Activated T-helper 17 cell treated with anti-CD3 and anti-CD28 coated beads, Interleukin-2, amount 50 U/mL, for 72 hours (primary cell): ENCODE data around the gene PRKCZ. TPM values are rescaled to one million over a fixed set of nuclear protein-coding genes. Genes with fewer than 3 reads are reported as not detected.

Source experiments
- ATAC-seq: fragments of 150-1000 bp; cut with Tn5 transposase; replicated peaks from 2 replicates; pipeline ENCODE4 v1.10.0; 2021; ENCODE audit warnings: mild to moderate bottlenecking, moderate library complexity
- H3K27ac Mint-ChIP-seq: one replicate; pipeline ENCODE4 v1.8.0; 2022; ENCODE audit warnings: mixed read lengths
- H3K27me3 Mint-ChIP-seq: one replicate; pipeline ENCODE4 v1.8.0; 2022; ENCODE audit warnings: mixed read lengths
- H3K36me3 Mint-ChIP-seq: one replicate; pipeline ENCODE4 v1.8.0; 2022; ENCODE audit warnings: low read depth, mild to moderate bottlenecking, mixed read lengths
- H3K4me1 Mint-ChIP-seq: one replicate; pipeline ENCODE4 v1.8.0; 2022; ENCODE audit warnings: mixed read lengths
- H3K4me3 Mint-ChIP-seq: one replicate; pipeline ENCODE4 v1.8.0; 2022; ENCODE audit warnings: mild to moderate bottlenecking, mixed read lengths
- H3K9me3 Mint-ChIP-seq: one replicate; pipeline ENCODE4 v1.8.0; 2022; ENCODE audit warnings: mixed read lengths
- total RNA-seq, 2 donors: library from RNA; stranded (reverse); gene quantifications; one replicate each; pipeline ENCODE4 v1.2.3, GENCODE V29; 2022

The PRKCZ gene
- total RNA-seq, 2 donors from 2014 or later = 12.2 to 24.7 TPM

DNA sequence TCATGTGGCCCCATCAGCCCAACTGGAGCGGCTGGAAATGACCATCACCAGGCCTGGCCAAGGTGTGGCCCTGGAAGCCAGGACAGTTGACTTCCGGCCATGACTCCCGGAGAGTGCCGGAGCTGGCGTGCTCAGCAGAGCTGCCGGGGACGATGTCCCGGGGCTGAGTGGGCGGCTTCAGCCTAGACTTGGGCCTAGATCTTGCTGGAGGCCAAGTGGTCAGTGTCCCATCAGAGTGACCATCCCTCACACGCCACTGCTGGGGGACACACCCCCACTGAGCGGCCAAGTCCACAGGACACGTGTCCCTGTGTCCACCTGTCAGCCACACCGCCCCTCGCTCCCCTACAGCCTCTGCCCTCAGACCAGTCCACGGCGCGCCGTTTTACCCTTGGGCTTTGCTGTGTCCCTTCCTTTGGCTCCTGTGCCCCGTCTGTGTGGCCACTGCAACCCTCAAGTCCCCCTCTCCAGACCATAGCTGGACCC lies 140.3 kb downstream of the PRKCZ start:
- Mint-ChIP-seq H3K4me1 (no peaks in the 10 kb centered on the region), H3K27ac (no peak overlapping the region), H3K36me3 (peaks cover 6% of the 10 kb centered on the region), H3K9me3 (no peaks in the 10 kb centered on the region), H3K27me3 (no peaks in the 10 kb centered on the region), H3K4me3 (peak overlapping the region; percentile 73)
- ATAC-seq = no peak

DNA sequence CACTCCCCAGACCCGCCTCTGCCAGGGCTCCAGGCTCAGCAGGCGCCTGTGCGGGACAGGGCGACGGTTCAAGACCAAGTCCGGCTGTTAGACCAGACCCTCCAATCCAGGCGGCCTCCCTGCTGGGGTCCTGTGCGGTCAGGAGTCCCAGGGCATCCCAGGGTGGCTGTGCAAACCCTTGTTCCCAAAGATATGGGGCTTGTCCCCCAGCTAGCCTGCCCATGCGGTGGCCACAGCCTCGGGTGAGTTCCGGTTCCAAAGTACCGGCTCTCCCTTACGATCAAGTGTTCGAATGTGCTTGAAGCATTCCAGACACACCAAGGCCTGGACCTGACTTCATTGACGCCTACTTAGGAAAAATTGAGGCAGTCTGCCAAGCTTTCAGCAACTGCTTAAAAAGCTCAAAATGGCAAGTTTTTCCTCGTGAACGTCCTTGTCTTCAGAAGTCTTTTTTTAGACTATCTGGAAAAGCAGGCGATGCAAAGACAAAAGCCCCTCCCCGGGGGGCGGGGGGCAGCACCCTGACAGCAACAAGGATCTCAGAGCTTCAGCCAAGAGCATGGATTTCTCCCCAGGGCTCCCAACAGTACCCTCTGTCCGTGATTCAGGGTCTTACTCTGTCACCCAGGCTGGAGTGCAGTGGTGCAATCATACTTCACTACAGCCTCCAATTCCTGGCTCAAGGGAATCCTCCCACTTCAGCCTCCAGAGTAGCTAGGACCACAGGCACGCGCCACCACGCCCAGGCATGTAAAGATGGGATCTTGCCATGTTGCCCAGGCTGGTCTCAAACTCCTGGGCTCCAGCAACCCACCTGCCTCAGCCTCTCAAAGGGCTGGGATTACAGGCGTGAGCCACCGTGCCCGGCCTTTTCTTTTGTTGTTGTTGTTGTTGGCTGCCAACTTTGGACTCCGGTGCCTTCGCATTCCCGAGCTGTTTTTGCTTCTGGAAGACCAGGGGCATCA lies 142.1 kb downstream of the PRKCZ start:
- Mint-ChIP-seq H3K27me3 (no peaks in the 10 kb centered on the region), H3K36me3 (no peaks in the 10 kb centered on the region), H3K4me1 (no peaks in the 10 kb centered on the region), H3K4me3 (peak overlapping the region; percentile 73), H3K27ac (no peak overlapping the region), H3K9me3 (no peaks in the 10 kb centered on the region)
- no peak for ATAC-seq

DNA sequence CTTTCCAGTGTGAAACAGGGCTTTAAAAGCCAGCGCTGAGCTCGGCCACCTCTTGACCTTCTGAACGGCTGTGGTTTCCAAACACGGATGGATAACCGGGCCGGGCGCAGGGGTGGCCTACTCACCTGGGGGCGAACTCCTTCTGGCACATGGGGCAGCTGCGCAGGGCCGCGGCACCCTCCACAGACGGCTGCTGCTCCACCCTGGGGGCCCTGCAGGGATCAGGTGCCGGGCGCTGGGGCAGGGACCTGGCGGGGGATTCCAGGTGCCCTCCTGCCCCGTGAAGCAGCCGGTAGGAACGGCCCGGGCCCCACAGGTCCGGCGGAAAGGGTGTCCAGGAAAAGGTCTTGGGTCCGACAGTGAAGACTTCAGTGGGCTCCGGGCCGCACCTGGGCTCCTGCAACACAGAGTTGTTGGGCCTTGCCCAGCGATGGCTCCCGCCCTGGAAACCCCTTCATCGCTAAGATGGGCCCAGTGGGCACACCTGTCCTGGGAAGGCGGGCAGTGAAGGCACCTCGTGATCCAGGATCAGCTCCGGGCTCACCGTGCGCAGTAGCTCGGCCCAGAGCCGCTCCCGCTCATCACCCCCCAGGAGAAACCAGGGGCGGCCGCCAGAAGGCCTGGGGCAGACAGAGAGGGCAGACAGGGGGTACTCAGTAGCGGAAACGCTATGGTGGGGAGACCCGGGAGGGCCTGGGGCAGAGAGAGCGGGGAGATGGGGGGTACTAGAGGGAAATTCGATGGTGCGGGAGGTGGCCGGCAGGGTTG lies 143.5 kb downstream of the PRKCZ start:
- Mint-ChIP-seq H3K9me3 (no peaks in the 10 kb centered on the region), H3K36me3 (no peaks in the 10 kb centered on the region), H3K4me1 (no peaks in the 10 kb centered on the region), H3K4me3 (peak overlapping the region; percentile 73), H3K27ac (peak overlapping the region; percentile 54), H3K27me3 (no peaks in the 10 kb centered on the region)
- ATAC-seq = no peak

DNA sequence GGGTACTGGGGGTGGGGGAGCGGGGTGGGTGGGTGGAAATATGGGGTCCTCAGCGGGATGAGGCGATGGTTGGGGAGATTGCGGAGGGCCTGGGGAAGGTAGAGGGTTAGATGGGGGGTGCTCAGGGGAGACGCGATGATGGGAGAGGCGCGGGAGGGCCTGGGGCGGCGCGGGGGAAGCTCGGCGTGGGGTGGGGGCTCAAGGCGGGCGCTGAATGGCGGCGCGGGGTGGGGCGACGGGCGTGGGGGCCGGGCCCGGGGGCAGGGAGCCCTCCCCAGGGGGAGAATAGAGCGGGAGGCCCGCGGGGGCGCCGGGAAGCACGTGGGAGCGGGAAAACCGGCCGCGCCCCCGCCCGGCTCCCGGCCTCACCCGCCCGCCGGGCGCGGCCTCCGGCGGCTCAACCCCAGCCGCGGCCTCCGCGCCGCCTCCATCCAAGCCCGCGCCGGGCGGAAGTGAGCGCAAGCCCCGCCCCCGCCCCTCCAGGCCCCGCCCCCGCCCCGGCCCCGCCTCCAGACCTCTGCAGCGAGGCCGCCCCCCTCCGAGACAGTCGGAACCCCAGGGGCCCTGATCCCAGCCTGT lies 144.2 kb downstream of the PRKCZ start, which contains the start of gene FAAP20:
TSS of gene FAAP20 (minus strand) at position 454 of the 579 bp plus-strand sequence. CDS start at position 431, 23 bp downstream.
- ATAC-seq = peak; percentile 60
- Mint-ChIP-seq H3K4me3 (peak within 1 kb of the TSS; percentile 74), H3K4me1 (peaks cover 2% of the 10 kb centered on the region), H3K36me3 (no peaks in the 10 kb centered on the region), H3K27me3 (no peaks in the 10 kb centered on the region), H3K9me3 (no peaks in the 10 kb centered on the region), H3K27ac (peak within 1 kb of the TSS; percentile 80)

DNA sequence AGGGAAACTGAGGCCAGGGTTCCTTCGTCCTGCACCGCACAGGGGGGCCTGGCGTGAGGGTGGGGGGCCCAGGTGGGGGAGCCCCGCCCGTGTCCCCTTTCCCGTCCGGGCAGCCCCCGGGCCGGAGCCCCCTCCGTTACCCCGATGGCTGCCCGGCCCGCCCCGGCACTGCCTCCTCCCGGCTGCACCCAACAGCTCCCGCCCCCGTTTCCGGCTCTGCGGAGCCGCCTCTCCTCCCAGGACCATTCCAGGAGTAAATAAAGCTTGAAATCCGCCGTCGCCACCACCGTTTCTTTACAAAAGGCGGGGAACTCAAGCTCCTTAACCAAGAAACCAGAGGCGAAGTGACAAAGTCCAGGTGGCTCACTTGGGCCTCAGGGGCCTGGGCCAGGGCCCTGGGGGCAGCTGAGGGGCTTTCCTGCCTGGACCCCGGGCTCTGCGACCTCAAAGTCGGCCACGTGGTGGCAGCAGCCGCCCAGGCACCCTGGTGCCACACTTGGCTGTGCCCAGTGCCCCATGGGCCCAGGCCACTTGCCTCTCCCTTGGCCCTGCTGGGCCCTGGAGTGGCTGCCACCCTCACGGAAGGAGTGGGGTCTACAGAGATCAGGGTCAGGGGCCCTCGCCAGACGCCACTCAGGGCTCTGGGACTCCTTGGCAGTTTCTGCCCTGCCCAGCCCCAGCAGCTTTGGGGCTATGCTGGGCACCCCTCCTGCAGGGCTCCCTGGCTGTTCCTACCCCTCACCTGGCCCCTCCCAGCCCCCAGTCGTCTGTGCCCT lies 144.9 kb downstream of the PRKCZ start:
- Mint-ChIP-seq H3K4me3 (peak overlapping the region; percentile 74), H3K4me1 (peaks cover 4% of the 10 kb centered on the region), H3K27ac (peak overlapping the region; percentile 80), H3K36me3 (no peaks in the 10 kb centered on the region), H3K27me3 (no peaks in the 10 kb centered on the region), H3K9me3 (no peaks in the 10 kb centered on the region)
- peak; percentile 75 for ATAC-seq

DNA sequence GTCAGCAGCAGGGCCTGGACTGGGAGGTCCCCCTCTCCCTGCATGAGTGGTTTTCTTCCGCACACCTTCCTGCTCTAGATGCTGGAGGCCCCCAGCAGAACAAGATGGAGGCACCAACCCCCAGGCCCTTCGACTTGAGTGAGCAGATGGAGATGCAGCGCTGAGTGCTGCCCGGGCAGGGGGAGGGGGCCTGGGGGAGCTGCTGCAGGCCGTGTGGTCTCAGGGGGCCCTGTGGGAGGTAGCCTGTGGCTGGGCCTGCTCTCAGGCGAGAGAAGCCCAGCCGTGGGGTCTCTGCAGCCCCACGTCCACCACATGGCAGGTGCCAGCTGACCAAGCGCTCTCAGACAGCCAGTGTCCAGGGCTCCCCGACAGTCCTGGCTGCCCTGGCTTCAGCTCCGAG lies 145.6 kb downstream of the PRKCZ start:
- Mint-ChIP-seq H3K9me3 (no peaks in the 10 kb centered on the region), H3K4me1 (peaks cover 4% of the 10 kb centered on the region), H3K36me3 (no peaks in the 10 kb centered on the region), H3K4me3 (peak overlapping the region; percentile 74), H3K27me3 (no peaks in the 10 kb centered on the region), H3K27ac (no peak overlapping the region)
- no peak for ATAC-seq

DNA sequence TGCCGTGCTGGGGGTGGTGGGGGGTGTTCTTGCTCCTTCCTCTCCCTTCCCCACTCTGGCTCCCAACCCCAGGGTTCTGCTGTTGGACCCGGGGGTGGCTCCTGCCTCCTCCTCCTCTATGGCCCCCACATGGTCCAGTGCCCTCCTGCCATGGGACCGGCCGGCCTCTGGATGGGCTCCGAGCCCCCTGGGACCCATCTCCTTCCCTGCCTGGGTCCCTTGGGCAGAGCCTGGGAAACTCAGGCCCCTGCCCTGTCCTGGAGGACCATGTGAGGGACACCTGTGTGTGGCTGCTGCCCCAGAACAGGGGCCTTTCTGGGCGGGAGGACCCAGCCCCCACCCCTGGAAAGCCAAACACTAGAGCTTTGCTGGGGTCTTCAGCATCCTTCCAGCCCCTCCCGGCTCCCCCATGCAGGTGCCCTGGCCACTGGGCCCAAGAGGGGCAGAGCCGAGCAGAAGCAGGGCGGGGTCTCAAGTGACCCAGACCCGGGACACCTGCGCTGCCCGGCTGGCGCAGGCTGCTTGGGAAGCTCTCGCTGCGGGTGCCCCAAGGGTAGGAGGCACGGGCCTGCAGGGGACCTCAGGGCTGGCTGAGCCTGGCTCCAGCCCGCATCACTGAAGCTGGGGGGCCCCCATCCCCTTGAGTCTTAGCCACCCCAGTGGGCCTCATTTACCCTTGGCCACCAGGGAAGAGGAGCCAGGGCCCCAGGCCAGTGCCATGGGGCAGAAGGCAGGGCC lies 146.9 kb downstream of the PRKCZ start:
- no peak for ATAC-seq
- no peak overlapping the region for H3K27ac Mint-ChIP-seq
- no peaks in the 10 kb centered on the region for H3K9me3 Mint-ChIP-seq

DNA sequence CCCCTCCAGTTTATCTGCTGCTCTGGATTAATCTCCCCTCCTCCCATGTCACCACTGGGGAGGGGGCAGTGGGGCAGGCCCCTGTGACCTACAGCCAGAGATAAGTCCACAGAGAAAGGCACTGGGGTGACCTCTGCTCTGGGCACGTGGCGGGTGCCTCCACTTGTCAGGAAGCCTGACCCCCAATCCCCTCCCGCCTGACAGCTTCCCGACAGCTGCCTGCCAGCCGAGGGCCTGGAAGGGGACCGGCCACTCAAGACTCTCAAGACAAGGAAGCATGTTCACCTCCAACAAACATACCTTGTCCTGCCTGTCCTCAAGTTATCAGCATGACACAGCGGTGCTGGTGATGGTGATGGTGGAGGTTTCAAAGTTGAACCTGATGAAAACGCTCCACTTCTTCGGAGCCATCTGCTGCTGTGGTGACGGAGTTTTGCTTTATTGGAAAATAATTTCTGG lies 147.5 kb downstream of the PRKCZ start:
- H3K27ac Mint-ChIP-seq = no peak overlapping the region
- H3K9me3 Mint-ChIP-seq = no peaks in the 10 kb centered on the region
- H3K36me3 Mint-ChIP-seq = no peaks in the 10 kb centered on the region
- no peak overlapping the region for H3K4me3 Mint-ChIP-seq
- H3K27me3 Mint-ChIP-seq = no peaks in the 10 kb centered on the region
- H3K4me1 Mint-ChIP-seq = peaks cover 4% of the 10 kb centered on the region
- ATAC-seq = no peak

More for the DNA sequence above, 146.9 kb downstream of the PRKCZ start:
- Mint-ChIP-seq H3K4me3 (no peak overlapping the region), H3K4me1 (peaks cover 4% of the 10 kb centered on the region), H3K36me3 (no peaks in the 10 kb centered on the region), H3K27me3 (no peaks in the 10 kb centered on the region)

DNA sequence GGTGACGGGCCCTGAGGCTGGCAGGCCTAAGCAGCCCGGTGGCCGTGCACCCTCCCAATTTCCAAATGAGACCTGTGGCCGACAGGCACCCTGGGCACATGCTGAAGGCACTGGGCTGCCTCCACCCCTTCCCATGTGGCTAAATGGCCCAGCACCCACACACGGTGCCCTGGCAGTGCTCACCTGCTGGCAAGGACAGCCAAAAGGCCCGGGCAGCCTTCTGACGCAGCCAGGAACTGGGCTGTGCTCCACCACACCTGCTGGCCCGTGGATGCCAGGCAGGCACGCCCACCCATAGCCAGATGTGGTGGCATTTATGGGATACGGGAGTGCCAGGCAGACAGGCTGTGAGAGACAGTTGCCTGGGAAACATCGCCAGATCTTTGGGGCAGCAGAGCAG lies 148.4 kb downstream of the PRKCZ start:
- H3K4me3 Mint-ChIP-seq = peak overlapping the region; percentile 95
- H3K9me3 Mint-ChIP-seq = no peaks in the 10 kb centered on the region
- H3K36me3 Mint-ChIP-seq = no peaks in the 10 kb centered on the region
- ATAC-seq = no peak
- peak overlapping the region; percentile 94 for H3K27ac Mint-ChIP-seq
- no peaks in the 10 kb centered on the region for H3K27me3 Mint-ChIP-seq
- H3K4me1 Mint-ChIP-seq = peaks cover 4% of the 10 kb centered on the region

DNA sequence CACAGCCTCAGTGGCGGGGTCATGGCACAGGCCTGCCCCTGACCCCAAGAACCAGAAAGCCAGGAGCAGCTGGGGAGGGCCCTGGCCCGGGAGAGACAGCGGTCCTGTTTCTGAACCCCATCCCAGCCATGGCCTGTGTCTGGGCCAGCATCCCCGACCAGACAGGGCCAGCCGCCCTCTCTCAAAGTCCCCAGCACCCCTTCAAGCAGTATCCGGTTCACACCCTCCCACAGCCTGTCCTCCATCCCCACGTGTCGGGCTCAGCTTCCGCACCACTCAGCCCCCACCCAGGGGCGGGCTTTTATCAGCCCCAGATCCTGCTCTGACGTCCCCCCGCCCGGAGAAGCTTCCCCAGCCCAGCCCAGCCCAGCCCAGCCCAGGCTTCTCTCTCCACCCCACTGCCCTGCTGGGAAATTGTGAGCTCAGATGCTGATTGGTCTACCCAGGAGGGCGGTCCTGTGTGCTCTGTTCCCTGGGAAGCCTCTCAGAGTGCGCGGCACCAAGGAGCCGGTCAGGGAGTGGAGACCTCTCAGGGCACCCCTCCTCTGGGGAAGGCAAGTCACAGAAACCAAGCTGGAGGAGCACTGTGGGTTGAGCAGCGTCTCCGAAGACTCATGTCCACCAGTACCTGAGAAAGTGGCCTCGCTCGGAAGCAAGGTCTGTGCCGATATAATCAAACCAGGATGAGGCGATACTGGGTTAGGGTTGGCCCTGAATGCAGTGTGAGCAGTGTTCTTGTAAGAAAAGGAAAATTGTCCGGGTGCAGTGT lies 149.0 kb downstream of the PRKCZ start:
- ATAC-seq = peak; percentile 82
- peaks cover 4% of the 10 kb centered on the region for H3K4me1 Mint-ChIP-seq
- no peaks in the 10 kb centered on the region for H3K9me3 Mint-ChIP-seq
- peak overlapping the region; percentile 95 for H3K4me3 Mint-ChIP-seq
- no peaks in the 10 kb centered on the region for H3K36me3 Mint-ChIP-seq
- no peaks in the 10 kb centered on the region for H3K27me3 Mint-ChIP-seq
- peak overlapping the region; percentile 94 for H3K27ac Mint-ChIP-seq

GRCh38 chr1:2200308-2200943 lies 150.2 kb downstream of the PRKCZ start:
- peaks cover 4% of the 10 kb centered on the region for H3K4me1 Mint-ChIP-seq
- H3K9me3 Mint-ChIP-seq = no peaks in the 10 kb centered on the region
- H3K4me3 Mint-ChIP-seq = peak overlapping the region; percentile 95
- H3K27ac Mint-ChIP-seq = peak overlapping the region; percentile 94
- ATAC-seq = no peak
- no peaks in the 10 kb centered on the region for H3K27me3 Mint-ChIP-seq
- no peaks in the 10 kb centered on the region for H3K36me3 Mint-ChIP-seq

GRCh38 chr1:2201062-2201461 lies 150.9 kb downstream of the PRKCZ start:
- Mint-ChIP-seq H3K4me1 (peaks cover 4% of the 10 kb centered on the region), H3K9me3 (no peaks in the 10 kb centered on the region), H3K36me3 (no peaks in the 10 kb centered on the region), H3K27ac (no peak overlapping the region), H3K4me3 (no peak overlapping the region), H3K27me3 (no peaks in the 10 kb centered on the region)
- ATAC-seq = no peak
